ENCODE data around the gene ATG13. TPM values are rescaled to one million over a fixed set of nuclear protein-coding genes. Genes with fewer than 3 reads are reported as not detected.

ATG13 gene
- total and polyA plus RNA-seq, 4 donors = 36.3 to 49.9 (median 41.2) TPM

- Histone ChIP-seq H3K27ac (ENCODE audit: low read depth in 1 of 2, low read length in 2 of 2) (peak overlapping the region; percentile 43 to 53), H3K4me1 (ENCODE audit: control insufficient read depth in 4 of 4, insufficient read depth in 4 of 4, low read length in 3 of 4) (peaks cover 6 to 40% (median 23%) of the 10 kb centered on the region in 4 donors), H3K27me3 (ENCODE audit: control insufficient read depth in 4 of 4, insufficient read depth in 4 of 4, low read length in 3 of 4) (no peaks in the 10 kb centered on the region), H3K9me3 (ENCODE audit: control insufficient read depth in 4 of 4, low read length in 3 of 4) (no peaks in the 10 kb centered on the region), H3K4me3 (ENCODE audit: low read depth in 1 of 3, low read length in 3 of 3) (peak overlapping the region; percentile 84 to 96 (median 90)), H3K36me3 (ENCODE audit: control insufficient read depth in 4 of 4, insufficient read depth in 3 of 4, low read depth in 1 of 4, low read length in 3 of 4) (no peaks in the 10 kb centered on the region), H3K9ac (ENCODE audit: low read depth in 1 of 2, low read length in 2 of 2) (peak overlapping the region; percentile 7 to 70)
- TF ChIP-seq CTCF (IDR thresholded peaks at IDR 0.05; ENCODE audit: low read depth, low read length, missing input control) (no peak), HNF4G (IDR thresholded peaks at IDR 0.05) (no peak), ATF3 (IDR thresholded peaks at IDR 0.05) (no peak), RXRA (IDR thresholded peaks at IDR 0.05) (no peak), GABPA (IDR thresholded peaks at IDR 0.05 in 1 of 2, conservative IDR thresholded peaks at IDR 0.05 in 1 of 2) (no peak), FOXA2 (IDR thresholded peaks at IDR 0.05) (no peak), YY1 (IDR thresholded peaks at IDR 0.05) (no peak), MAX (IDR thresholded peaks at IDR 0.05) (no peak), REST (IDR thresholded peaks at IDR 0.05) (no peak), EGR1 (IDR thresholded peaks at IDR 0.05; ENCODE audit: low read depth in 2 of 2) (no peak), TAF1 (conservative IDR thresholded peaks at IDR 0.05) (no peak), NR2F2 (IDR thresholded peaks at IDR 0.05) (no peak), ZBTB33 (IDR thresholded peaks at IDR 0.05) (no peak), FOXA1 (IDR thresholded peaks at IDR 0.05) (no peak)
- 24% methylated on average over 3 of the region's 3 CpGs for WGBS
- DNase-seq (ENCODE audit: low spot score) = no peak
Measured at GRCh38 chr11:46594374-46594700, 23.0 kb upstream of the ATG13 start.

GRCh38 chr11:46594785-46595184 is 22.6 kb upstream of the ATG13 start:
- Histone ChIP-seq H3K9ac (ENCODE audit: low read depth in 1 of 2, low read length in 2 of 2) (no peak overlapping the region), H3K36me3 (ENCODE audit: control insufficient read depth in 4 of 4, insufficient read depth in 3 of 4, low read depth in 1 of 4, low read length in 3 of 4) (no peaks in the 10 kb centered on the region), H3K9me3 (ENCODE audit: control insufficient read depth in 4 of 4, low read length in 3 of 4) (no peaks in the 10 kb centered on the region), H3K27ac (ENCODE audit: low read depth in 1 of 2, low read length in 2 of 2) (peak overlapping the region in 1 of 2 donors; percentile 53), H3K27me3 (ENCODE audit: control insufficient read depth in 4 of 4, insufficient read depth in 4 of 4, low read length in 3 of 4) (no peaks in the 10 kb centered on the region), H3K4me1 (ENCODE audit: control insufficient read depth in 4 of 4, insufficient read depth in 4 of 4, low read length in 3 of 4) (peaks cover 6 to 40% (median 23%) of the 10 kb centered on the region in 4 donors), H3K4me3 (ENCODE audit: low read depth in 1 of 3, low read length in 3 of 3) (no peak overlapping the region)
- no peak for DNase-seq (ENCODE audit: low spot score)
- 95% methylated on average over 10 of the region's 10 CpGs for WGBS
- no peak for TF ChIP-seq EGR1 (IDR thresholded peaks at IDR 0.05; ENCODE audit: low read depth in 2 of 2)
- no peak for TF ChIP-seq SP1 (IDR thresholded peaks at IDR 0.05)
- TF ChIP-seq NR2F2 (IDR thresholded peaks at IDR 0.05) = no peak
- TF ChIP-seq JUND (IDR thresholded peaks at IDR 0.05) = no peak
- no peak for TF ChIP-seq REST (IDR thresholded peaks at IDR 0.05)
- no peak for TF ChIP-seq GABPA (IDR thresholded peaks at IDR 0.05 in 1 of 2, conservative IDR thresholded peaks at IDR 0.05 in 1 of 2)
- TF ChIP-seq HNF4A (conservative IDR thresholded peaks at IDR 0.05) = no peak
- no peak for TF ChIP-seq RXRA (IDR thresholded peaks at IDR 0.05)
- no peak for TF ChIP-seq RAD21 (IDR thresholded peaks at IDR 0.05)
- no peak for TF ChIP-seq ATF3 (IDR thresholded peaks at IDR 0.05)
- TF ChIP-seq ZBTB33 (IDR thresholded peaks at IDR 0.05) = no peak

Data from liver (tissue), 9 donors.